GM21619 (cell line): ENCODE data around the gene CARD14.
"Not testable (repeated sequence)": the region's sequence is repeated elsewhere in the genome, so short reads cannot be mapped to it uniquely, and the experiment has no call there.

Source experiments
- ATAC-seq: cut with Tn5 transposase; IDR thresholded peaks from one replicate; pipeline ENCODE4 v1.9.1; 2021; ENCODE audit not compliant: unreplicated experiment

The CARD14 gene

GRCh38 chr17:80147035-80147822, 22.6 kb upstream of the CARD14 start, which contains the start of gene EIF4A3:
TSS of gene EIF4A3 (minus strand) at chr17:80147128. CDS start at chr17:80146961, 167 bp downstream.
- ATAC-seq = peak; percentile 79

DNA sequence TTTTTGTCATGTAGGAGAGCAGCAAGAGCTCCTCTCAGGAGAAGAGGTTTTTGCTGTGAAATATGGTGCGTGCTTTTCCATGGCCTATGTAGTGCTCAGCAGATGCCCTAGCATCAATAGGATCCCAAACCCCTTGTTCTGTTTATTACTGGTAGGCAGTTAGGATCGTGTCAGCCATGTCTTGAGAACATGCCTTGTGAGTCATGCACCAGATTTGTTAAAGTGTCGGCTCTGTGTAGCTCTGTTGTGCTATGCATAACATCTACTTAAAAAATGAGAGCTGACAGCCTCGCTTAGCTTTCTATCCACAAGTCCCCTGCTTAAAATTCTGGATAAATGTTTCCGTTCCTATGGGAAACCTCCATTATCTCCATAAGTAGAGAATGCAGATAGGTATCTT, 18.5 kb upstream of the CARD14 start:
- no peak for ATAC-seq

GRCh38 chr17:80152081-80152702, 17.6 kb upstream of the CARD14 start:
- no peak for ATAC-seq

DNA sequence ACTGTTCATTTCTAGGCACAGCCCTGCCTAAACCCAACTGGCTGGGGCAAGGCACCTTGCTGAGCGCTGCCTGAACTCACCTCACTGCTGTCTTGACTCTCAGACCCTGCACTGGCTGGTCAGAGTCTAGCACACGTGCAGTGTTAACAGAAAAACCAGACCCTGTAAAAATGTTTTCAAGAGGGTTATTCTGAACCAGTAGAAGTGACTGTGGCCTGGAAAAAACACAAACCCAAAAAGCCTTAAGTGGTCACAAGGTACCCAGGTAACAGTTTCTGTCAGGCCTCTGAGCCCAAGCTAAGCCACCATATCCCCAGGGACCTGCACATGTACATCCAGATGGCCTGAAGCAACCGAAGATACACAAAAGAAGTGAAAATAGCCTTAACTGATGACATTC, 16.8 kb upstream of the CARD14 start:
- ATAC-seq = peak; percentile 64

- ATAC-seq = no peak
These were observed 15.7 kb upstream of the CARD14 start for GRCh38 chr17:80154166-80154565.

DNA sequence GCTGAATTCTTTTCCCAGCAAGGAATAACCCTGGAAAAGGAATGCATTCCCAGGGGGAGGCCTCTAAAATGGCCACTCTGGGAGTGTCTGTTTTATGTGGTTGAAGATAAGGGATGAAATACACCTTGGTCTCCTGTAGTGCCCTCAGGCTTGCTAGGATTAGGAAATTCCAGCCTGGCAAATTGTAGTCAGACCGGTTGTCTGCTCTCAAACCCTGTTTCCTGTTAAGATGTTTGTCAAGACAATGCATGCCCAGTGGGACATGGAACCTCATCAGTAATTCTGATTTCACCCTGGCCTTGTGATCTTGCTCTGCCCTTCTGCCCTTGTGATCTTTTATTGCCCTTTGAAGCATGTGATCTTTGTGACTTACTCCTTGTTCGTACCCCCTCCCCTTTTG, 14.2 kb upstream of the CARD14 start:
- ATAC-seq = not testable (repeated sequence)

- no peak for ATAC-seq
These were observed 11.0 kb upstream of the CARD14 start for GRCh38 chr17:80158846-80159245.

GRCh38 chr17:80160536-80160935, 9.3 kb upstream of the CARD14 start:
- no peak for ATAC-seq

GRCh38 chr17:80163336-80163735, 6.5 kb upstream of the CARD14 start:
- ATAC-seq = no peak

DNA sequence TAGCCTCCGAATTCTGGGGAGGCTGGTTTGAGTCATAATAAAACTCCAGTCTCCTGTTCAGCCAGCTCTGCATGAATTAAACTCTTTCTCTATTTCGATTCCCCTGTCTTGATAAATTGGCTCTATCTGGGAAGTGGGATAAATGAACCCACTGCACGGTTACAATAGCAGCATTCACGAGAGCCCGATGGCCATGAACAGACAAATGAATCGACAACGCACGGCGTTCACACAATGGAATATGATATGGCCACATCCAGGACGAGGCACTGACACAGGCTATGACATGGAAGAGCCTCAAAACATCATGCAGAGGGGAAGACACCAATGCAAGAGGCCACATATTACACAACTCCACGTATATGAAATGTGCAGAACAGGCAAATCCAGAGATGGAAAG, 5.6 kb upstream of the CARD14 start:
- ATAC-seq = no peak

DNA sequence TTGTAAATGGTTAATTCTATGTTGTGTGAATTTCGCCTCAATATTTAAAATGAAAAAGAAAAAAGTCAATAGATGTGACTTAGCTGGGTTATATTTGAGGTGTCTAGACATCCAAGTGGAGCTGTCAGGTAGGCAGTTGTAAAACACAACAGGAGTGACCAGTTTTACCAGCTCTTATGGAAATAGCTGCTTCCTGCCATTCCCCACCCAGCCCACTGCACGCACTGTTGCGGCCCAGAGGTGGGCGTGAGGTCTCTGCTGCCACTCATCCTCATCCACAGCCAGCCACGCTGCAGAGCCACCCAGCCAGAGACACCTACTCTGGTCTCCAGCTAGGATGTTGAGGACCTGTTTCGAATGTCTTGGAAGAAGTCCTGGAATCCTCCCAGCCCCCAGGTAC, 3.4 kb upstream of the CARD14 start:
- ATAC-seq = no peak

- ATAC-seq = no peak
These were observed 1.5 kb upstream of the CARD14 start for GRCh38 chr17:80168371-80168770.

DNA sequence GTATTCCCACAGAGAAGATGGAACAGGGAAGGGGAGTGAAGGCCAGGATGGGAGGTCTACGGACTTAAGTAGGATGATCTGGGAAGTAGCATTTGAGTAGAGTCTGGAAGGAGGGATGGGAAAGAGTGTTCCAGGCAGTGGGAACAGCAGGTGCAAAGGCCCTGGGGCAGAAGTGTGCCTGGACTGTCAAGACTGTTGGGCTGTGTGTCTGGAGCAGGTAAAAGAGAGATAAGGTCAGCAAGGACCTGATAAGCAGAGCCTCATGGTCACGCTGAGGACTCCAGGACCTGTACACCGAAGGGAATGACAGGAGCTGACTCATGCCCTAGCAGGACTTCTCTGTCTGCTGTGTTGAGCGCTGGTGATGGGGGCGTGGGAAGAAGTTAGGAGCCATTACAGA, 723 bp upstream of the CARD14 start:
- no peak for ATAC-seq

DNA sequence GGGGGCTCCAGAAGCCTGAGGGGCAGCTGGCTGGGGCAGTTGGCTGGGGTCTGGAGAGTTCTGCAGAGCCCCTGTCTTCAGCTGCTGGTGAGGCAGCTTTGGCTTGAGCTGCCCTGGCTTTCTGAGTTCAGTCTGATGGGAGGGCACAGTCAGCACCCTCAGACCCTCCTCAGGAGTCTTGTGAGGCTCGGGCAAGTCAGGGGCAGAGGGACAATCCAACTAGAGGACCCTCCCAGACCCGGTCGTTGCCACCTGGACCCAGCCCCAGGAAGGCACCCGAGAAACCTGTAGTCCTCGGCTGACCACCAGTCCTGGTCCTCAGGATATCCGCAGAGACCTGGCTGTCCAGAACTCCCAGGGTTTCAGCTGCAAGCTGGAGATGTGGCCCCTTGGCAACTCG, 1.9 kb downstream of the CARD14 start:
- ATAC-seq = no peak

GRCh38 chr17:80173126-80173525, 3.3 kb downstream of the CARD14 start:
- ATAC-seq = no peak

- ATAC-seq = no peak
These were observed 4.1 kb downstream of the CARD14 start for GRCh38 chr17:80173916-80174315.

DNA sequence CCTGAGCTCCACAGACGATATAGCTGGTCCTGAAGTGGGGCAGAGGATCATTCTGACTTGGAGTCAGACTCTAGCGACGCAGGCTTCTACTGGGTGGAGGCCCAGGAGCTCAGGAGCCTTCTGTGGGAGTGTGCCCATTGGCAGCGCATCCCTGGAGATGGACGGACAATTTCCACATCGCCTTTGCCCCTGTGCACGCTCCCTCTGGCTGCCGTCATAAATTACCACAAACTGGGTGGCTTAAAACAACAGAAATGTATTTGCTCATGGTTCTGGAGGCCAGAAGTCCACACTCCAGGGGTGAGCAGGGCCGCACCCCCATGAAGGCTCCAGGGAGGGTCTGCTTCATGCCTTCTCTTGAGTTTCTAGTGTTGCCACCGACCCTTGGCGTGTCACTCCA, 6.9 kb downstream of the CARD14 start:
- ATAC-seq = no peak

DNA sequence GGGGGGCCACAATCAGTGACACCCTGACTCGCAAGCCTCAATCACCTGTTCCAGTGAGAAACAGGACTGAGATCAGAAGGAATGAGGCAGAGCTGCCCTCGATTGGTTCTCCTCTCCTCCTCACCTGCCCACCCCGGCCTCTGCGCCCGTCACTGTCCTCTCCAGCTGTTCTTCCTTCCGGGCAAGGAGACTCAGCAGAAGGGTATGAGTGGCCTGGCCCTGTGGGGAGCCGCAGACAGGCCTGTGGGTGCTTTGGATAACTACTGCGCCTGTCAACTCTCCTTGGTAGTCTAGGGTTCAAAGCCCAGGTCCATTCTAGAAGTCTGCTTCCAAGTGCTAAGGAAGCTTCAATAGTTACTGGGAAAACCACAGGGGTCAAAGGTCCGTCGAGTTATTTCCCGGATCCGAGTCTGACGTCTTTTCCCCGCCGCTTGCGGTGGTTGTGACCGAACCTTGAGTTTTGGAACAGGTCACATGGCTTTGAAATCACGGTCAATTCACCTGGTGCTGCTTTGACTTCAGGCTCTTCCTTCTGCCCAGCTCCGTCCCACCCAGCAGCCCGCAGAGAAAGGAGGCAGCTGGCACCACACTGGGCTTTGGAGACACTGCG, 8.3 kb downstream of the CARD14 start:
- ATAC-seq = no peak

- no peak for ATAC-seq
These were observed 10.4 kb downstream of the CARD14 start for GRCh38 chr17:80180192-80180591.

DNA sequence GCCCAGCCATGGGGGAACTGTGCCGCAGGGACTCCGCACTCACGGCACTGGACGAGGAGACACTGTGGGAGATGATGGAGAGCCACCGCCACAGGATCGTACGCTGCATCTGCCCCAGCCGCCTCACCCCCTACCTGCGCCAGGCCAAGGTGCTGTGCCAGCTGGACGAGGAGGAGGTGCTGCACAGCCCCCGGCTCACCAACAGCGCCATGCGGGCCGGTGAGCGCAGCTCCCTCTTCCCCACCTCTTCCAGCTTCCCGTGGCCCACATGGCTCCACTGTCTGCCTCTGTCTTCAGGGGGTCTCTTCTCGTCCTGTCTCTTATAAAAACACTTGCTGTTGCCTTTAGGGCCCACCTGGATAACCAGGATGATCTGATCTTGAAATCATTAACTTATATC, 11.6 kb downstream of the CARD14 start:
- no peak for ATAC-seq

DNA sequence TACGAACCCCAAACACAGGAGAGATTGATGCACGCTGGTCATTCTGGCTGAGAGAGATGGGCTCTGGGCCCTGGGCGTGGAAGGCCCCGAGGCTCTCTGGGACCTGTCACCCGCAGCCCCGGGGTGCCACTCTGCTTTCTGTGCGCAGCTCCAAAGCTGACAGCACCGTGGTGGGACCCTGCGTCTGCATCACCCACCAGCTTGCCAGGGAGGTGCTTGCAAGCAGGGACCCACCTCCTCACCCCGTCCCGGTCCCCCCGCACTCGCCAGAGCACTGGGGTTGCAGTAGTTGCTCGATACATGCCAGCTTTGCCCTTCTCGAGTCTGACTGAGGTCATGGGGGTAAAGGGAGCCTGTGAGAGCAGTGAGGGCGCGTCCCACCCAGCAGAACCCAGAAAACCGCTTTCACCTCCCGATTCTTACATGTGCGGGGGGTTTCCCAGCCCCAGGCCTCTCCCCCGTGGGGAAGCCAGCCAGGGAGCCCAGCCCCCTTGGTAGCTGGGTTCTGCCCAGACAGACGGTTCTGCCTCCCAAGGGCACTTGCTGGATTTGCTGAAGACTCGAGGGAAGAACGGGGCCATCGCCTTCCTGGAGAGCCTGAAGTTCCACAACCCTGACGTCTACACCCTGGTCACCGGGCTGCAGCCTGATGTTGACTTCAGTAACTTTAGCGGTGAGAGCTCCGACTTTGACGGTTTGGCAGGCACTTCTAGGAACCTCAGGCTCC, 12.5 kb downstream of the CARD14 start:
- no peak for ATAC-seq

- ATAC-seq = no peak
These were observed 13.0 kb downstream of the CARD14 start for GRCh38 chr17:80182845-80183223.
